H1 (cell line): ENCODE measurements around the gene FANK1. TPM values are rescaled to one million over a fixed set of nuclear protein-coding genes. Genes with fewer than 3 reads are reported as not detected.

ENCODE experiments used
- CTCF ChIA-PET: fragments of 300-600 bp; sonication (Branson Sonifier 250); formaldehyde crosslinking; loops from one replicate; lab custom pipeline; 2021; ENCODE audit not compliant: partially characterized antibody; lab: Charles Lee
- POLR2A ChIA-PET: fragments of 300-600 bp; sonication (Branson Sonifier 250); formaldehyde crosslinking; loops from one replicate; lab custom pipeline; 2021; ENCODE audit warnings: inconsistent platforms; ENCODE audit not compliant: partially characterized antibody; lab: Charles Lee
- DNase-seq, 2 experiments: peaks; one replicate each; pipeline versions ENCODE4 v3.0.0 to v3.0.0-alpha.2; 2010 to 2022; ENCODE audit warnings: low spot score in 2 of 2, low read depth in 1 of 2, mixed read lengths in 1 of 2
- FAIRE-seq: peaks from 2 replicates; lab custom pipeline; 2011; peaks lifted over from hg19 to GRCh38; lab: Jason Lieb, UNC
- H2AFZ ChIP-seq: 2 replicates; pipeline ENCODE4 v1.8.1; 2012; ENCODE audit warnings: low read length, inconsistent platforms
- H2AK5ac ChIP-seq: 2 replicates; pipeline ENCODE4 v1.6.1; 2013; ENCODE audit warnings: low read depth, low read length
- H2BK120ac ChIP-seq: replicated peaks from 2 replicates; pipeline ENCODE3; 2013; ENCODE audit warnings: low read depth, low read length, inconsistent platforms
- H2BK12ac ChIP-seq: 2 replicates; pipeline ENCODE4 v1.6.1; 2013; ENCODE audit warnings: low read depth, low read length
- H2BK15ac ChIP-seq: 2 replicates; pipeline ENCODE4 v1.6.1; 2013; ENCODE audit warnings: low read length
- H2BK20ac ChIP-seq: 2 replicates; pipeline ENCODE4 v1.6.1; 2013; ENCODE audit warnings: low read length
- H2BK5ac ChIP-seq: 2 replicates; pipeline ENCODE4 v1.6.1; 2013; ENCODE audit warnings: low read depth, low read length
- H3K14ac ChIP-seq: 2 replicates; pipeline ENCODE4 v1.6.1; 2013; ENCODE audit warnings: inconsistent platforms; ENCODE audit not compliant: insufficient read length
- H3K18ac ChIP-seq: 2 replicates; pipeline ENCODE4 v1.6.1; 2013; ENCODE audit warnings: low read length; ENCODE audit errors: extremely low read depth
- H3K23ac ChIP-seq: 2 replicates; pipeline ENCODE4 v1.6.1; 2013; ENCODE audit warnings: inconsistent platforms; ENCODE audit not compliant: insufficient read length
- H3K23me2 ChIP-seq: 2 replicates; pipeline ENCODE4 v1.6.1; 2013; ENCODE audit warnings: low read depth, low read length
- H3K27ac ChIP-seq: 2 replicates; pipeline ENCODE4 v1.6.1; 2011; ENCODE audit warnings: low read depth, low read length, inconsistent platforms
- H3K27me3 ChIP-seq, 4 experiments: replicated peaks in 1 of 4; 1 replicate in 1 of 4; 2 replicates in 3 of 4; pipeline versions ENCODE4 v1.6.1 to v1.8.1; 2011 to 2013; ENCODE audit warnings: low read length in 3 of 4, mild to moderate bottlenecking in 3 of 4, inconsistent platforms in 2 of 4, mixed read lengths in 2 of 4, moderate library complexity in 1 of 4; ENCODE audit not compliant: control insufficient read depth in 3 of 4, insufficient read depth in 3 of 4; ENCODE audit errors: extremely low read depth in 1 of 4
- H3K36me3 ChIP-seq, 4 experiments: 2 replicates each; pipeline versions ENCODE4 v1.6.1 to v1.8.1; 2011 to 2013; ENCODE audit warnings: mild to moderate bottlenecking in 4 of 4, low read length in 3 of 4, moderate library complexity in 2 of 4, control low read depth in 1 of 4, inconsistent platforms in 1 of 4; ENCODE audit not compliant: insufficient read depth in 4 of 4, control insufficient read depth in 2 of 4
- H3K4ac ChIP-seq: replicated peaks from 2 replicates; pipeline ENCODE3; 2013; ENCODE audit warnings: low read length, low read depth, mixed read lengths, inconsistent platforms; ENCODE audit not compliant: insufficient read length
- H3K4me1 ChIP-seq, 4 experiments: replicated peaks in 1 of 4; 1 replicate in 1 of 4; 2 replicates in 3 of 4; pipeline versions ENCODE4 v1.6.1 to v1.8.1; 2011 to 2013; ENCODE audit warnings: low read length in 3 of 4, inconsistent platforms in 2 of 4, mixed read lengths in 1 of 4; ENCODE audit not compliant: insufficient read depth in 4 of 4, control insufficient read depth in 3 of 4
- H3K4me2 ChIP-seq, 2 experiments: 2 replicates each; pipeline versions ENCODE4 v1.6.1 to v1.8.1; 2011 to 2013; ENCODE audit warnings: low read depth in 2 of 2, low read length in 2 of 2, control low read depth in 1 of 2, inconsistent platforms in 1 of 2, mild to moderate bottlenecking in 1 of 2; ENCODE audit not compliant: insufficient read depth in 1 of 2
- H3K4me3 ChIP-seq, 4 experiments: fragments of 200-600, 300-600 bp in 1 of 4; sonication (generic), shearing (Covaris generic), sonication (Bioruptor Twin) in 1 of 4; 2 replicates each; pipeline versions ENCODE4 v1.5.1 to v1.8.1; 2011 to 2016; ENCODE audit warnings: low read length in 4 of 4, low read depth in 3 of 4, control low read depth in 2 of 4, inconsistent platforms in 2 of 4, mild to moderate bottlenecking in 2 of 4, mixed read lengths in 1 of 4, moderate library complexity in 1 of 4; ENCODE audit not compliant: insufficient read depth in 2 of 4; ENCODE audit errors: extremely low read depth in 1 of 4
- H3K56ac ChIP-seq: replicated peaks from 2 replicates; pipeline ENCODE3; 2013; ENCODE audit warnings: low read depth, mild to moderate bottlenecking, mixed read lengths, low read length, inconsistent platforms; ENCODE audit not compliant: insufficient read length
- H3K79me1 ChIP-seq: 2 replicates; pipeline ENCODE4 v1.6.1; 2013; ENCODE audit warnings: low read depth, low read length, control low read depth
- H3K79me2 ChIP-seq, 2 experiments: 2 replicates each; pipeline versions ENCODE4 v1.6.1 to v1.8.1; 2012 to 2013; ENCODE audit warnings: low read length in 2 of 2, mild to moderate bottlenecking in 2 of 2, inconsistent platforms in 1 of 2; ENCODE audit not compliant: insufficient read depth in 2 of 2, control insufficient read depth in 1 of 2
- H3K9ac ChIP-seq, 4 experiments: replicated peaks in 1 of 4; 1 replicate in 1 of 4; 2 replicates in 3 of 4; pipeline versions ENCODE4 v1.6.1 to v1.8.1; 2011 to 2013; ENCODE audit warnings: low read depth in 3 of 4, low read length in 3 of 4, control low read depth in 2 of 4, mild to moderate bottlenecking in 2 of 4, moderate library complexity in 2 of 4, inconsistent platforms in 1 of 4; ENCODE audit errors: extremely low read depth in 1 of 4
- H3K9me3 ChIP-seq, 2 experiments: 2 replicates each; pipeline versions ENCODE4 v1.6.1 to v1.8.1; 2012 to 2013; ENCODE audit warnings: mild to moderate bottlenecking in 2 of 2, moderate library complexity in 2 of 2, control low read depth in 1 of 2, inconsistent platforms in 1 of 2, low read depth in 1 of 2, low read length in 1 of 2, mixed read lengths in 1 of 2; ENCODE audit not compliant: insufficient read depth in 2 of 2
- H4K20me1 ChIP-seq, 2 experiments: replicated peaks in 1 of 2; 2 replicates each; pipeline versions ENCODE3 to v1.8.1; 2011 to 2013; ENCODE audit warnings: inconsistent platforms in 2 of 2, low read length in 2 of 2, mild to moderate bottlenecking in 1 of 2; ENCODE audit not compliant: insufficient read depth in 2 of 2, control insufficient read depth in 1 of 2
- H4K5ac ChIP-seq: 2 replicates; pipeline ENCODE4 v1.6.1; 2013; ENCODE audit warnings: low read length, low read depth, mixed read lengths, inconsistent platforms; ENCODE audit not compliant: insufficient read length
- H4K8ac ChIP-seq: 2 replicates; pipeline ENCODE4 v1.8.0; 2013; ENCODE audit warnings: mild to moderate bottlenecking, moderate library complexity, low read length, inconsistent platforms; ENCODE audit not compliant: insufficient read depth; ENCODE audit errors: extremely low read depth
- H4K91ac ChIP-seq: replicated peaks from 2 replicates; pipeline ENCODE3; 2013; ENCODE audit warnings: low read length, mixed read lengths, inconsistent platforms; ENCODE audit not compliant: insufficient read length
- RXRA ChIP-seq: IDR thresholded peaks from 2 replicates; pipeline ENCODE4 v1.6.1; 2011; ENCODE audit warnings: low read depth, mild to moderate bottlenecking, low read length, moderate library complexity; ENCODE audit not compliant: insufficient read depth
- WGBS, 2 experiments: shearing (Covaris generic) in 1 of 2; methylation state at CpG; one replicate each; pipeline versions ENCODE4 v1.1.6 to v1.1.7; 2013 to 2015; ENCODE audit warnings: low lambda C conversion rate in 2 of 2, mixed read lengths in 2 of 2, inconsistent platforms in 1 of 2, low coverage in 1 of 2, missing lambda C conversion rate in 1 of 2; ENCODE audit not compliant: insufficient replicate concordance in 2 of 2, insufficient coverage in 1 of 2, insufficient read length in 1 of 2; ENCODE audit errors: extremely low coverage in 1 of 2, missing lambda C conversion rate in 1 of 2; 5-methylcytosine and 5-hydroxymethylcytosine counted together
- polyA plus RNA-seq, 7 experiments: library from polyadenylated mRNA; depleted of rRNA in 3 of 7; stranded (reverse) in 5 of 7; unstranded in 2 of 7; fragments of >200 nt in 5 of 7; fragments of 200-250 nt in 2 of 7; gene quantifications; 1 replicate in 5 of 7; 2 replicates in 1 of 7; 4 replicates in 1 of 7; pipeline versions ENCODE4 v1.2.1 to v1.2.3, GENCODE V29; 2011 to 2013; ENCODE audit warnings: missing spikeins in 2 of 7, mixed read lengths in 2 of 7
- total RNA-seq: library from RNA; stranded (reverse); fragmentation: NEBNext Ultra II Directional; extraction: Animal tissue kit (Norgen Biotek cat#: 25700); gene quantifications from 2 replicates; pipeline ENCODE4 v1.2.1, GENCODE V29; 2021

FANK1 gene
- total and polyA plus RNA-seq, 2 of the 8 experiments (the other 6 are each of a cell fraction or from before 2014, with no cell fraction given), result 1.2 TPM; not detected in 1

DNA sequence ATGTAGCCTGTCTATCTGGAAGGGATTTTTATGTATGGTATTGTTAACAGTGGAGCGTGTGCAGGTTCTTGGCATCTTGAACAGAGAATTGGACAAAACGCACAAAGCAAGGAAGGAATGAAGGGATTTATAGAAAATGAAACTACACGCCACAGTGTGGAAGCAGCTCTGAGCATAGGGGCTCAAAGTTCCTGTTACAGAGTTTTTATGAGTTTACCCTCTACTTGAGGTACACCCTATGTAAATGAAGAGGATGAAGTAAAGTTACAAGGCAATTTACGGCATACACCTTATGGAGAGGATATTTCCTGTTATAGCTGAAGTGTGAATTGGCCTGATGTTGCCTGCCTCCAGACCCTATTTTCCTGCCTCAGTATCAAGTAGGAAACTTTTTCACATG, 33.3 kb downstream of the FANK1 start:
- no peak overlapping the region for H4K8ac ChIP-seq
- no peak for FAIRE-seq
- CTCF ChIA-PET, result interaction anchor here (1.2 kb wide), 1 partner anchor 47 kb away, joined by 3 read pairs; no protein-coding TSS in a partner anchor

More for the DNA sequence above, 33.3 kb downstream of the FANK1 start:
- H3K36me3 ChIP-seq, result no peaks in the 10 kb centered on the region
- no peak for DNase-seq
- no peak overlapping the region for H3K9ac ChIP-seq
- no peak overlapping the region for H2AK5ac ChIP-seq
- no peak overlapping the region for H4K91ac ChIP-seq
- no peak overlapping the region for H2AFZ ChIP-seq
- no peak overlapping the region for H3K4me2 ChIP-seq
- no peak for TF ChIP-seq RXRA
- no peaks in the 10 kb centered on the region for H4K20me1 ChIP-seq
- no peak overlapping the region for H4K5ac ChIP-seq
- H2BK20ac ChIP-seq, result no peak overlapping the region
- H3K79me2 ChIP-seq, result no peaks in the 10 kb centered on the region
- no peak overlapping the region for H3K23ac ChIP-seq
- no peak overlapping the region for H2BK12ac ChIP-seq
- no peak overlapping the region for H3K14ac ChIP-seq
- H3K79me1 ChIP-seq, result no peaks in the 10 kb centered on the region
- peaks cover 3% of the 10 kb centered on the region in 2 experiments; a peak in 3 of 4 replicates for H3K9me3 ChIP-seq
- no peaks in the 10 kb centered on the region for H3K23me2 ChIP-seq
- H3K4me3 ChIP-seq, result no peak overlapping the region
- H3K4me1 ChIP-seq, result peaks cover 0 to under 1% (median under 1%) of the 10 kb centered on the region in 4 experiments; a peak in 3 of 7 replicates
- H3K27ac ChIP-seq, result no peak overlapping the region
- H3K27me3 ChIP-seq, result no peaks in the 10 kb centered on the region
- no peak overlapping the region for H3K4ac ChIP-seq
- WGBS, 2 experiments, result 97% methylated on average over 4 of the region's 4 CpGs; no CpG with 5 or more reads in 1 of the 2 experiments
- H2BK15ac ChIP-seq, result no peak overlapping the region
- H3K18ac ChIP-seq, result no peak overlapping the region
- H2BK5ac ChIP-seq, result no peak overlapping the region
- H3K56ac ChIP-seq, result no peak overlapping the region
- H2BK120ac ChIP-seq, result no peak overlapping the region
- POLR2A ChIA-PET, result interaction anchor here (0.7 kb wide), 1 partner anchor 497 kb away, joined by 3 read pairs; no protein-coding TSS in a partner anchor
